ENCODE data around the gene IGFN1.
"Not testable (repeated sequence)": the region's sequence is repeated elsewhere in the genome, so short reads cannot be mapped to it uniquely, and the experiment has no call there.

Gene IGFN1

GRCh38 chr1:201163036-201163435, 27.6 kb upstream of the IGFN1 start:
- not testable (repeated sequence) for DNase-seq (ENCODE audit: low read depth, low spot score)

GRCh38 chr1:201163707-201164106, 26.9 kb upstream of the IGFN1 start:
- DNase-seq (ENCODE audit: low read depth, low spot score): no peak

DNA sequence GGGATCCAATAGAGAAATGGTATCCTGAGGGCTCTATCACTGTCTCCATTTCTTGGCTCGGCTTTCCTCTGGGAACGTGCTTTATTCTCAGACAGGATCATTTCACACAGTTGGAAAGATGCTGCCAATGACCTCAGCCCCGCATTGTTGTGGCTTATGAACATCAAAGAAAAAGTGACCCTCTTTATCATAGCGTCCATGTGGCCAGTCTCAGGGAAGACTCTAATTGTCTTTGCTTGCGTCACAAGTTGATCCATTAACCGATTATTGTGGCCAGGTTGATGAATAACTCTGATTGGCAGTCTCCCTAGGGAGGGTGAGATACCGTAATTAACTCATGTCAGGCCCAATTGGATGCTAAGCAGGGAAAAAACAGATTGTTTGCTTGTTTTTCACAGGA, 26.0 kb upstream of the IGFN1 start:
- DNase-seq (ENCODE audit: low read depth, low spot score): no peak

GRCh38 chr1:201167041-201167991, 23.3 kb upstream of the IGFN1 start:
- no peak for DNase-seq (ENCODE audit: low read depth, low spot score)

DNA sequence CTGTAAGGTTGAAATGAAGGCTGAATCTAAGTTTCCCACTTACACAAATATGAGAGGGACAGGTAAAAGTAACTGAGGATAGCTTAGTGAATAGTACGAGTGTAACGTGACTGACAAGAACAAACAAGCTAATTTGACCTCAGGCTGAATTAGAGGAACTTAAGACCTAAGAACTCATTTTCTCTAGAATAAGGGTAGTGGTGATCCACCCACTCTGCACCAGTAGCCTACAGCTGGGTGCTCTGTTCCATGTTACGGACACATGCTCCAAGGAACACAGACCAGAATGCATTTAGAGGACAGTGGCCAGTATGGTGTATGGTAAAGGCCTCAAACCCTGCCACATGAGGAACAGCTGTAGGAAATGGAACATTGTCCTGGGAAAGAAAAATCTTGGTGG, 21.4 kb upstream of the IGFN1 start:
- DNase-seq (ENCODE audit: low read depth, low spot score): no peak

DNA sequence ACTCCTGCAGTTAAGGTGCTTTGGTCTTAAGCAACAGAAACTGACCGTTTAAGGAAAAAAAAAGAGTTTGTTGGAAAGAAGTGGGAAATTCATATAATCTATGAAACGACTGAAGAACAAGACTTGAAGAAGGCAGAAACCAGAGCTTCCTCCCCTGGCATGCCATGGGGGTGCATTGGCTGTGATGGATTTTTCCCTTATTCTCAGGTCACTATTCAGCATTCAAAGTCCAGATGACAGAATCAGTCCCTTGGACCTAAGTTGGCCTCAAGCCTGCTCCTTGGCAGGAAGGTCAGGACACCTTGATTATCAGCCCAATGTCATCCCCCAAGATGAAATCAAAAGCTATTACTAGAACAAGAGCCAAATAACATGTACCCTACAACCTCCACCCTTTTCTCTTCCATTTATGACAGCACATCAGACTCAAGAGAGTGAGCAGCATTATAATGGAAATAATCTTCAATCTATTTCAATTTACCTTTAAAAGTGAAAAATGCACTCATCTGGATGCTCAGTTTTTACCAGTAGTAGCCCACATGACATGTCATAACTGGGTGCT, 20.6 kb upstream of the IGFN1 start:
- DNase-seq (ENCODE audit: low read depth, low spot score): no peak

- no peak for DNase-seq (ENCODE audit: low read depth, low spot score)
These were observed 20.0 kb upstream of the IGFN1 start for GRCh38 chr1:201170533-201171062.

DNA sequence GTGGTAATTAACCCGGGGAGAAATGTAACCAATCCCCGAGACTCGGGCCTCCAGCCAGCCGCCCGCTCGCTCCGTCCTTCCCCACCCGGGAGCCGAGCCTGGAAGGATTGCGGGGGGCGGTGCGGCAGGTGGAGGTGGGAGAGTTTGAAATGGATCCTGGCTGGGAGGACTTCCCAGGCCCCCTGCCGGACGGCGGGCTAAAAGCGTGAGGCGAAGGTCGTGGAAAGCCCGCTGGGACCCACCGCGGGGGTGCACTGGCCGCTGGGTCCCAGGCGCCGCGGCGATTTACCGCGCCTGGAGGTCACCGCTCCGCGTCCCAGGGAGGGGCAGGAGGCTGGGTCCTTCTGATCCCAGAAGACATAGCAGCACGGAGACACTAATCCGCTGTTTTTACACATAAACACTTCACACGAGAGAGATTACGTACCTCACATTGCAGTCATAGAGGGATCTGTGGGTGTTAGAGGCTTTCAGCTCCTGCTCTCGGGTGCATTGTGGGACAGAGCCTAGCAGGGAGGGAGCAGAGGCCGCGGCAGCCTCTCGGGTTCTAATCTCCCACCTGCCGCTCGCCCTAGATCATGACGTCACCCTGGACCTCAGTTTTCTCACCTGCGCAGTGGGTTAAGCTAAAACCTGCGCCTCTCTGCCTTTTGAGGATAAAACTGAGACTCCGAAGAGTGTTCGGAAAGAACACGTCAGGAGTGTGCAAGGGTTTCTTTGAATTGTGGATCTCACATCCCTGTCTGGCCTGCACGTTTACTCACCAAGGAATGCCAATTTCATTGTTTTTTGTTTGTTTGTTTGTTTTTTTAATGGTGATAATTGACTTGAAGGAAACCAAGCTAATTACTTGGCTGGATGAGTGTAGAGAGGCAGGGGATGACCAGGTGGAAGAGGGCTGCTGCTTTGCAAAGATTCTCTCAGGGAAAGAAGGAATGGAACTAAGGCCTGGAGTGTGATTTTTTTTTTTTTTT, 19.3 kb upstream of the IGFN1 start:
- no peak for DNase-seq (ENCODE audit: low read depth, low spot score)

DNA sequence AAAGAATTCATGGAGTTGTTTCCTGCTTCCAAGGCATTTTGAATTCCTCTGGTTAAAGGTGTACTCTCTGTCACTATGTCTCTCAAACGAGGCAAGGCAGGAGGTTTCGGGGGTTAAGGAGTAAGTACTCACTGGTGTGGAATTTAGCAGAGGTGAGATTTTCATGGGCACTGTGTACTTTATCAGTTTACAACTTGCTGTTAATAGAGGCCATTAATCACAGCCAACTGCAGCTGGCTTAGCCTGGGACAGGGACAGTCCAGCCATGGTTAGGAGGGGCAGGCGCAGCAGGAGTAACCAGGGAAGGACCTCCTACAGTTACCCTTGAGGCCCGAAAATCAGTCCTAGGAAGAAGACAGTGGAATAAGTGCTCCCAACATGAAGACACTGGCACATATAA, 18.3 kb upstream of the IGFN1 start:
- DNase-seq (ENCODE audit: low read depth, low spot score): no peak

GRCh38 chr1:201172999-201173610, 17.5 kb upstream of the IGFN1 start:
- no peak for DNase-seq (ENCODE audit: low read depth, low spot score)

DNA sequence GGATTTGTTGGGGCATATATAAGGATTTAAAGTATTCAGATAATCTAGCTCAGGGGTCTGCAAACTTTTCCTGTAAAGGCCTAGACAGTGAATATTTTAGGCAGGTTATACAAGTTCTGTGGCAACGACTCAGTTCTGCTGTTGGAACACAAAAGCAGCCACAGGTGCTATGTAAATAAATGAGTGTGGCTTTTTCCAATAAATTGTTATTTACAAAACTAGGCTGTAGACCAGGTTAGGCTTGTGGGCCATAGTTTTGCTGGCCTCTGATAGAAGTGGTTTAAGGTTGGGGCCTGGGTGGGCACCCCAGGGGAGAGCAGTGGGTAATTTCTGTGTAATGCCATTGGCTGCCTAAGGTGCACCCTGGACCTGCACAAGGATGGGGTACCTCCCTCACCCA, 16.9 kb upstream of the IGFN1 start:
- DNase-seq (ENCODE audit: low read depth, low spot score): no peak

DNA sequence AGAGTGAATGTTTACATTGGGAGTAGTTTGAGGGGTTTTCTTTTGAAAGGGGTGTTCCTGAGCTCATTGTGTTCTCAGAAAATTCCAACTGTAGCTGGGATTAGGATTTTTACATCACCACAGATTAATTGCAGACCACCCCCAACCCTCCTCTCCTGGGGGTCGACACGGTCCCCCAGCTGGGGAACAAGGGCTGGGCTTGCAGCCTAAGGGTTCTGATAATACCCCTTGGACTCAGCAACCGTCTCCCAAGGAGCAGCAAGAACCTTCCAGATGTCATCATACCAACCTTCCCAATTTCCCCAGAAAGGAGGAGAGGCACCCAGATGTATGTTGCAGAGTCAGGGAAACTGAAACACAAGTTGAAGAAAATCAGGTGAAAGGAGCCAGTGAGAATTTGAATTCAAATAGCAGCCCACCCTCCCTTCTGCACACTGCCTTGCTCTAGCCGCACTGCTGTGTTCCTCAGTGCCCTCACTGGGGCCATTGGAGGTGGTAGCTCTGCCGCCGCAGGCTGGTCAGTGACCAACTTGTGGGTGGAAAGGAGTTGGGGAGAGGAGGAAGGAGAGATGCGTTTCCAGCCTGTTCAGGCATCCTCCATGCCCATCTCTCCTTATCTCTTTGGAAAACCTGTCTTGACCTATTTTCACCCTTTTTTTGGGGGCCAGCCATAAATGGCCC, 14.7 kb upstream of the IGFN1 start:
- no peak for DNase-seq (ENCODE audit: low read depth, low spot score)

- DNase-seq (ENCODE audit: low read depth, low spot score): no peak
These were observed 13.7 kb upstream of the IGFN1 start for GRCh38 chr1:201176940-201177339.

- DNase-seq (ENCODE audit: low read depth, low spot score): no peak
These were observed 11.9 kb upstream of the IGFN1 start for GRCh38 chr1:201178718-201179117.

GRCh38 chr1:201180141-201180540, 10.5 kb upstream of the IGFN1 start:
- DNase-seq (ENCODE audit: low read depth, low spot score): no peak

DNA sequence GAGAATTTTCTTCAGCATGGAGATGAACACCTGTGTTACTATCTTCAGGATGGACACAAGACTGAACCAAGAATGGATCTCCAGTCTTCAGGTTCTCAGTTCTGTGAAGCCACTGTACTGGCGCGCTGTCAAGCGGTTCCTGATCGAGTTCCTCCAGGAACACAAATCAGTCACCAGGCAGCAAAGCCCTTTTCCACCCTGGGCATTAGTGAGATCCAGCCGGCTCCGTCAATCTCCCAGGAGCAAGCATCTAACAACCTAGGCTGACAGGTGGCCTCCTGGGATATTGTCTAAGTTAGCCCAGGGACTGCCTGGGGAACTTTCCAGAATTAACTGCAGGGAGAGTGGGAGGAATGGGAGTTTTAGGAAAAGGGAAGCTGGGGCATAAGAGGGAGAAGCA, 9.7 kb upstream of the IGFN1 start:
- DNase-seq (ENCODE audit: low read depth, low spot score): no peak

- DNase-seq (ENCODE audit: low read depth, low spot score): no peak
These were observed 9.3 kb upstream of the IGFN1 start for GRCh38 chr1:201181323-201181722.

DNA sequence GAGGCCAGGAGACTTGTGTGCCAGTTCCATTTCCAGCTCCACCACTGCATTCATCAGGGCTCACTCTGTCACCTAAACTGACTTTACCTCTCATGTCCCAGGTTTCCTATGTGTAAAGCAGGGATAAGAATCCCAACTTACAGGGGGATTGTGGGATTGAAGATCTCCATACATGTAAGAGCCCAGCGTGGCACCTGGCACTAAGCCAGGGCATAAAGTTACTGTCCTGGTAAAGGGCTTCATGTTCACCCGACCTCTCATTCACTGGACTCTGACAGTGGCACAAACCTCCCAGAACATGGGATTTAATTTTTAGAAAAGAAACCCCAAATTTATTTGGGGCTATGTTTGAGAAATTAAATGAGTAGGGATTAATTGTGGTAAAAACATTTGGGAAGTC, 8.9 kb upstream of the IGFN1 start:
- no peak for DNase-seq (ENCODE audit: low read depth, low spot score)

GRCh38 chr1:201183209-201183608, 7.4 kb upstream of the IGFN1 start:
- no peak for DNase-seq (ENCODE audit: low read depth, low spot score)

DNA sequence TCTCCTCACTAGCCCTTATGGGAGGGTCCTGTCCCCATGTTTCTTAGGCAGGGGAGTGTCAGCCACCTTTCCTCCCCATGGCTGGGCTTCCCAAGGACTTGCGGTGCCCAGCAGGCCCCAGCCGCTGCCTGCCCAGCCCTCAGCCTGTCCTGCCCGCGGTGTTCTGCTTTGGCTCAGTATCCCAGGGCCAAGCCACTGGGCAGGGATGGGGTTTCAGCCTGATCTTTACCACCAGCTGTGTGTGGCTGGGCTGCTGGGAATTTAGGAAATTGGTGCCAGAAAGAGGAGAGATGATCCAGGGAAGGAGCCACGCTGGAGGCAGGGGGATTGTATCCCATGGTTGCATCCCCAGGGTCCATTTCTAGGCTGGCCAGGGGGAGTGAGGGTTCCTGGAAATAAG, 6.9 kb upstream of the IGFN1 start:
- no peak for DNase-seq (ENCODE audit: low read depth, low spot score)
